ENCODE measurements around the gene KIF6.
A peak's percentile ranks its signal among the peaks of the same experiment; 100 is the strongest.
"Not testable (repeated sequence)": the region's sequence is repeated elsewhere in the genome, so short reads cannot be mapped to it uniquely, and the experiment has no call there.

KIF6 gene

GRCh38 chr6:39724787-39725631 lies at the start of gene KIF6:
Gene KIF6 (minus strand): TSS chr6:39725408. CDS start chr6:39725310, 98 bp downstream.
- DNase-seq, result peak; percentile 72

GRCh38 chr6:39773782-39774181 lies 48.6 kb upstream of the KIF6 start:
- DNase-seq, result no peak

- DNase-seq, result no peak
Observed at GRCh38 chr6:39772559-39773273, 47.5 kb upstream of the KIF6 start.

GRCh38 chr6:39770446-39770845 lies 45.2 kb upstream of the KIF6 start:
- DNase-seq, result no peak

GRCh38 chr6:39769012-39769411 lies 43.8 kb upstream of the KIF6 start:
- DNase-seq, result no peak

- DNase-seq, result no peak
Observed at GRCh38 chr6:39765508-39766065, 40.4 kb upstream of the KIF6 start.

GRCh38 chr6:39760226-39760952 lies 35.2 kb upstream of the KIF6 start:
- DNase-seq, result no peak

- DNase-seq, result no peak
Observed at GRCh38 chr6:39758905-39759605, 33.8 kb upstream of the KIF6 start.

- DNase-seq, result no peak
Observed at GRCh38 chr6:39756582-39756981, 31.4 kb upstream of the KIF6 start.

GRCh38 chr6:39755231-39755630 lies 30.0 kb upstream of the KIF6 start:
- no peak for DNase-seq

- DNase-seq, result no peak
Observed at GRCh38 chr6:39754514-39755115, 29.4 kb upstream of the KIF6 start.

- no peak for DNase-seq
Observed at GRCh38 chr6:39753725-39754045, 28.5 kb upstream of the KIF6 start.

- DNase-seq, result no peak
Observed at GRCh38 chr6:39752835-39753724, 27.9 kb upstream of the KIF6 start.

GRCh38 chr6:39746795-39747194 lies 21.6 kb upstream of the KIF6 start:
- no peak for DNase-seq

GRCh38 chr6:39733704-39734103 lies 8.5 kb upstream of the KIF6 start:
- no peak for DNase-seq

GRCh38 chr6:39731565-39731964 lies 6.4 kb upstream of the KIF6 start:
- no peak for DNase-seq

- DNase-seq, result no peak
Observed at GRCh38 chr6:39729945-39730344, 4.7 kb upstream of the KIF6 start.

- DNase-seq, result no peak
Observed at GRCh38 chr6:39725632-39725997, 407 bp upstream of the KIF6 start.

GRCh38 chr6:39723350-39723749 lies 1.9 kb downstream of the KIF6 start:
- DNase-seq, result not testable (repeated sequence)

GRCh38 chr6:39714802-39715201 lies 10.4 kb downstream of the KIF6 start:
- no peak for DNase-seq

- no peak for DNase-seq
Observed at GRCh38 chr6:39707962-39708683, 17.1 kb downstream of the KIF6 start.
